ENCODE measurements around the gene STEAP3.
"Not testable (repeated sequence)": the region's sequence is repeated elsewhere in the genome, so short reads cannot be mapped to it uniquely, and the experiment has no call there.

Gene STEAP3

DNA sequence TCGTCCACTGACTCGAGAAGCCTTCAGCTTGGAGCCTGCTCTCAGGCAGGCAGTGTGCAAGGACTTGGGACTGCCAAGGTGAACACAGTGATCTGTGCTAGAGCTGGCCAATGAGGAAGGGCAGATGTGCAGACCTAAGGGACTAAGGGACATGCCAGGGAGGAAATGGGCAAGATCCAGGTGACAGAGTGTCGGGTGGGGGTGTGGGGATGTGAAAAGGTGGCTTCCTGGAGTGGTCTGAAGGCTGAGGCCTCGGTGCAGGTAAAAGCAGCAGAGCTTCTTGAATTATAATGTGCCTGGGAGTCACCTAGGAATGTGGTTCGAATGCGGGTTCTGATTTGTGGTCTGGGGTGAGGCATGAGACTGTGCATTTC lies 42.0 kb downstream of the STEAP3 start:
- DNase-seq: no peak

DNA sequence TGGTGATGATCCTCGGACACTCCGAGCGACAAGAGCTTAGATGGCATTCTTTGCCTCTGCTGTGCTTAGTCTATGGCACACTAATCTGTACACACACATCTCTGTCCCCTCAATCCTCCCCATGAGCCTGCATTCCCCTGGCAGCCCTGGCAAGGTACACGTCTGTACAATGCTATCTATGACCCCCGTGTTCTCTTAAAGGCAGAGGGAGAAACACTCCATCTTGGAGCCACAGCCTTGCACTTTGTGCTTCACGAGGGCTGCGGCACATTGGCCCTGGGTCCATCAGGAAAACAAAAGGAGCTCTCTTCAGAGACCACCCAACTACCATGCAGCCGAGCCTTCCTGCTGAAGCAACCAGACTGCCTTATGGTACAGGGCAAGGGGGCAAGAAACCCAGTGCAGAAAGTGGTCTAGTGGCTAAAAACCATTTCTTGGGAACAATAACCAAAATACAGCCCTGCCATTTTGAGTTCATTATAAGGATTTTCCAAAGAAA lies 42.5 kb downstream of the STEAP3 start:
- DNase-seq: no peak

DNA sequence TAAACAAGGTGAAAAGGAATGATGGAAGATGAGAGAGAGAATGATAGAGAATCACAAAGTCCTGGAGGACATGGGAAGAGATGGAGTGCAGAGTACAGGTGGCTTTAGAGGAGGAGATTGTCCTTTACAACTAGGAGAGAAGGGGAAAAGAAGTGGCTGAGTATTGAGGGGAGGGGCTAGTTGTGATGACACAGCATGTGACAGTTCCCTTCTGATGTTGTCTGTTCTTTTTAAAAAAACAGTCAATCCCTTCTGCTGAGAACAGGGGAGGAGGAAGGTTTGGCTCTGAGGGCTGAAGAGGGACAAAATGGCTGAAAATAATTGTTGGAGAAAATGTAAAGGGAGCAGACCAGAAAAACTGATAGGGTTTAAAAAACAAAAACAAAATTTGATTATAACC lies 44.0 kb downstream of the STEAP3 start:
- no peak for DNase-seq

DNA sequence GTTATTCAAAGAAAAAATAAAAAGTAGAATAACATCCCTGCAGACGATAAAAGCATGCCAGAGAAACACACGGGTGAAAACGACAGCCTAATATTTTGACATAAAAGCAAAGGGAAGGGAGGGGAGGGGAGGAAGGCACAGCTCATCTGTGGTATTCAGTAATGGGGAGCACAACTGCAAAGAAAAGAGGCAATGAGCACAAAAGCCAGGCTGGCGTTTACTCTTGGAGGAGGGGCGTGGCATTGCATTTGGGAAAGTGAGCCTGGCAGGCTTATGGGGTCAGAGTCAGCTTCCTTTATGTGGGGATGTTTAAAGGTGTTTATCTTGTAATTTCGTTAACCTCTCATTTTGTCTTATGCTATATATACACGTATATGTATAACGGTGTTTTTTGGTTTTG lies 53.2 kb downstream of the STEAP3 start:
- DNase-seq: no peak

DNA sequence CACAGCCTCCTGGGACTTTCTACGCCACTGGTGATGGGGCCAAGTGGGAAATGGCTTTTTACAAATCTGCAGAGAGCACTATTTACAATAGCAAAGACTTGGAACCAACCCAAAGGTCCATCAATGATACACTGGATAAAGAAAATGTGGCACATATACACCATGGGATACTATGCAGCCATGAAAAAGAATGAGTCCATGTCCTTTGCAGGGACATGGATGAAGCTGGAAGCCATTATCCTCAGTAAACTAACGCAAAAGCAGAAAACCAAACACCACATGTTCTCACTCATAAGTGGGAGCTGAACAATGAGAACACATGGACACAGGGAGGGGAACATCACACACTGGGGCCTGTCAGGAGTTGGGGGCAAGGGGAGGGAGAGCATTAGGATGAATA lies 54.8 kb downstream of the STEAP3 start:
- DNase-seq: not testable (repeated sequence)

DNA sequence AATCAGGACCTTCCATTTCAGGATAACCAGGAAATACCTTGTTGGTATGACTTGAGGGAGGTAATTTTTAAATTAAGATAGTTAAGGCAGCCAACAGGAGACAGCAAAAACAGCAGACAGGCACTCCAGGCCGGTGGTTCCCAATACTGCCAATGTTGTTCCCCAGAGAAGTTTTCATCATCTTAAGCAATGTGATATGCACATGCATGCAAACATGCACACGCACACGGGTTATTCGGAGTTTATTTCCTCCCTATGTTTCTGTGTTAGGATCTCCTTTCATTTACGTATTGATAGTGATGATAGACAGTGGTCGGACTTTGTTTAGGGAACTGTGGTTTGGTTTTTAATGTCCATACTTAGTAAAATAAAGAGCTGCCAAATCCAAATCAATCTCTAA lies 55.3 kb downstream of the STEAP3 start:
- no peak for DNase-seq

DNA sequence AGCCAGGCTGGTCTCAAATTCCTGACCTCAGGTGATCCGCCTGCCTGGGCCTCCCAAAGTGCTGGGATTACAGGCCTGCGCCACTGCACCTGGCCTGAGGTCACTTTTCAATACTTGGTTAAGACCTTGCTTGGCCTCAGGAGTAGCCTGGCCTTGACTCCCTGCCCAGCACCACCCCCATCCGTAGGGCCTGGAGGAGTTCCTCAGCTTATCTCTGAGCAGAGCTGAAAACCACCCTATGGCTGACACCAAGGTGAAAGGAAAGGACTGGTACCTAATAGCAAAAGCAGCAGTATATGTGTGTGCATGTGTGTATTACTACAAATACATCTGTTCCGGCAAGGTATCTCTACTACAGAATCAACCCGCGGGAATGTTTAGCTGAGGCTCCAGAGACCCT lies 56.0 kb downstream of the STEAP3 start:
- no peak for DNase-seq

GRCh38 chr2:119280680-119281079 lies 57.0 kb downstream of the STEAP3 start:
- DNase-seq: no peak

DNA sequence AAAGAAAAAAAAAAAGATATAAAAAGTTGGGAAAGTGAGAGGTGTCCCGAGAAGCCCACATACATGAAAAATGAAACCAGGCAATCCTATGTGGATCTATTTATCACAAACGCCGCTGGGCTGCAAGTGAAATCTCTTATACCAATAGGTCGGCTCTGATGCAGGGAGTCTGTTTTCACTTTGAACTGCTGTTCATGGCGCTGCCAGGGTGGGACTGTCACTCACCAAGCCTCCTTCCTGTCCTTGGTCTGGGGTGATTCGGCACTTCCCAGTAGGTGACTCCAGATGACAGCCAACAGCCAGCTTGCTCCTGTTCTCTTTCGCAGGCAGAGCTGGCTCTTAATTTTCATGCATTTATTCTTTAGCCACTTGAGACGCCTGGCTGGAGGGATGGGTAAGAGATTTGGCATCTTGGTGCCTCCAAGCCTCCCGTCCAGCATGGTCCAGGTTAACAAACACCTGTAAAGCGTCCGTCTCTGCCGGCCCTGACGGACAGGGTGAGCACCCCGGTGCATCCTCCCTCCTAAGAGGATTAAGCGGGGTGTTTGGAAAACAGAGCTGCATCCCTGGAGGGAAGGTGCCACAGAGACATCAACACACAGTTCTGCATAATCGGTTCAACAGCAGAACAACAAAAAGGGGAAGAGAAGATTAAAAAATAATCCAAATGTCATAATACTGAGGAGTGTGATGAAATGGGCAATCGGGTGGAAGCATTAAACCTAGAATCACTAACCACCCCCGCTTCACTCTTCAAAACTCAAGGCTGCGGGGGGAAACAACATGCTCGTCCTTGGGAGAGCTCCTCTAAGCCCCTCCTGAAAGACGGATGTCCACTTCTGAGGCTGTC lies 58.7 kb downstream of the STEAP3 start:
- no peak for DNase-seq

DNA sequence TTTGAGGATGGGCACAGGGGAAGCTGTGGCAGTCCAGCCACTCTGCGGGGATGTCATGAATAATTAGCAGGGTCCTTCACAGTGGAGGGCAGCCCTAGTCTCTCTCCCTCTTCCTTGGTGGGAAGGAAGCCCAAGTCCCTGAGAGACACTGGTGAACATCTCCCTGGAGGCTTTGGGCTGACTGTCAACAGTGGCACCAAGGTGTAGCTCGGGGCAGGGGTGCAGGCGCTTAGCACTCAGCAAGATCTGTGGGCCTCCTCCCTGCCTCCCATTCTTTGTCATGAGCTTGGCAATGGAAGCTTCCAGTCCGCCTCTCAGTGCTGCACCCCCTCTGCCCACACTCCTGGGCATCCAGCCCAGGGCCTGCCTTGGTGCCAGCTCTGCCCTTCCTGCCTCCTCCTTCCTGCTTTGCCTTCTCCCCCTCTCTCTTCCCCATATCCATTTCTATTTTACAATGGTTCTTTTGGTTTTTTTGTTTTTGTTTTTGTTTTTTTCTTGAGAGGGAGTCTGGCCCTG lies 59.4 kb downstream of the STEAP3 start:
- DNase-seq: no peak

GRCh38 chr2:119283873-119284331 lies 60.3 kb downstream of the STEAP3 start:
- DNase-seq: no peak

DNA sequence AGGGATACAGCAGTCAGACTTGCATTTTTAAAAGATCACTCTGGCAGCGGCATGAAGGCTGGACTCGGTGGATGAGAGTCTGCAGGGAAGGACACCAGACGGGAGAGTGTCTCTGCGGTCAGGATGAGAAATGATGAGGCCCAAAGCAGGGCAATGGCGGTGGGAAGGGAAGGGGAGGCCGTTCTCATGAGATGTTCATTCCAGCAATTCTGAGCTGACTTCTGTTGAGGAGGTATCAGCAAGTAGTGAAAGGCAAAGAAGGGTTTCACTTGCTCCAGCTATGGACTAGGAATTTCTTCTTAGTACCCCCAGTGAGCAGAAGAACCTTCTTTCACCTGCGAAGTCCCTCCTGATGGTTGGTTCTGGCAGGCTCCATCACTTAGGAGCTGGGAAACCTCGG lies 63.0 kb downstream of the STEAP3 start:
- DNase-seq: no peak

- no peak for DNase-seq
Measured at GRCh38 chr2:119288576-119288975, 64.9 kb downstream of the STEAP3 start.

- DNase-seq: no peak
Measured at GRCh38 chr2:119289093-119289492, 65.5 kb downstream of the STEAP3 start.

GRCh38 chr2:119289642-119290041 lies 66.0 kb downstream of the STEAP3 start:
- DNase-seq: no peak

GRCh38 chr2:119290859-119291587 lies 67.4 kb downstream of the STEAP3 start:
- DNase-seq: peak; percentile 10

DNA sequence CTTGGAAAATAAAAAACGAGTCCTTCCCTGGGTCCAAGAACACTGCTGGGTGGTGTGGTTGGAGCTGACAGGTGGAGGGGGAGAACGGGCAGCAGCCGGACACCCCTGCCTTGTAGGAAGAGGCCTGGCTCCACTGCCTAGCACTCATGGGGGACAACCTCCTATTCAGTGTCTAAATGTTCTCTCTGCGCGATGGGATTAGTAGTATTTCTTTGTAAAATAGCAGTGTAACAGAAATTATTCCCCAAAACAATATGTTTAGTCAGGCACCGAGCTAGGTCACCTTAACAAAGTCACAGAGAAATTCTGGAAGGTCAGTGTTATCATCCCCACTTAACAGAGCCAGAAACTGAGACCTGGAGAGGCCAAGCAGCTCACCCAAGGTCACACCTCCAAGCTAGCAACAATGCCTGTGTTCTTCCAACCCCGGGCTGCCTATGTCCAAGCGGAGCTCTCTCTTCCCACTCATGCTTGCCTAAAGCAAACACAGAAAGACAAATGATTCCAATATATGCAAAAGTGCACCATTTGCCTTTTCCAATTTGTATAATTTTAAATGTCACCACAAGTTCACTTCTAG lies 68.0 kb downstream of the STEAP3 start:
- no peak for DNase-seq

DNA sequence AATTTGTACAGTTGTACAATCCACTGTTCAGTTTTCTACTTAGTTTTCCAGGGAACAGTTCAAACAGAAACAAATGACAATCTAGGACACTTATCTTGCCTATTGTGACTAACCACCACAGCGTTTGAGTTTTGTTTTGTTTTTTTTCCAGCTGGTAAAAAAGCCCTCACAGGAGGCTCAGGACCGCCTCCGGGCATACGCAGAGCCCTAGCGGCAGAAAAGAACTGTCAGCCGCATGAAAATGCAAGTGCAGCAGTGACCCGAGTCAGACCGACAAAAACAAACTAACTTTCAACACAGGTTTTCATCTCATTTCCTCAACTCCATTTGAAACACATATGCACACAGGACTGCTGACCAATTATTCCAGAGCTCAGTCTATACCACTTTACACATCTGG lies 68.6 kb downstream of the STEAP3 start:
- no peak for DNase-seq

DNA sequence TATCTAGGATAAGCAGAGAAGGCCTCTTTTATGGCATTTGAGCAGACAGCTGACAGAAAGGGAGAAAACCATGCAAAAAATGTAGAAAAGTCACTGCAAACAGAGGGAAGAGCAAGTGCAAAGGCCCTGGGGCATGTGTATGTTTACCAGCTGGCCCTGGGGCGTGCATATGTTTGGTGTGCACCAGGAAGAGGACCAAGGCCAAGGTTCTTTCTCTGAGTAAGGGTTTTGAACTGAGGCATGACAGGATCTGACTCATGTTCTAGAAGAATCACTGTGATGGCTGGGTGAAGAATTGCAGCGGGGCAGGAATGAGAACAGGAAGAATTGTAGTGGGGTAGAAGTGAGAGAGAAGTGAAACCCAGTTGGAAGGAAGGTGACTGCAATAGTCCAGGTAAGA lies 69.6 kb downstream of the STEAP3 start:
- no peak for DNase-seq

- DNase-seq: no peak
Measured at GRCh38 chr2:119293900-119294299, 70.3 kb downstream of the STEAP3 start.

- no peak for DNase-seq
Measured at GRCh38 chr2:119294671-119295070, 71.0 kb downstream of the STEAP3 start.

- no peak for DNase-seq
Measured at GRCh38 chr2:119295688-119296375, 72.2 kb downstream of the STEAP3 start.

- no peak for DNase-seq
Measured at GRCh38 chr2:119301413-119301812, 77.8 kb downstream of the STEAP3 start.

Data from central memory CD4-positive, alpha-beta T cell (primary cell).